Suprapubic skin (tissue), 3 donors: ENCODE measurements around the gene DUS1L.

Experiments
- POLR2A ChIP-seq, 2 donors: fragments of 450-650 bp; IDR thresholded peaks; one replicate each; pipeline ENCODE4 v1.6.1; 2017; ENCODE audit warnings: antibody characterized with exemption in 2 of 2, mild to moderate bottlenecking in 2 of 2, moderate library complexity in 2 of 2
- TF ChIP-seq, protein P1 (sequence below), 2 donors: fragments of 200-600 bp in 1 of 2; fragments of 450-650 bp in 1 of 2; sonication (generic) in 1 of 2; IDR thresholded peaks; one replicate each; pipeline ENCODE4 v1.5.1; 2016 to 2019; ENCODE audit warnings: antibody characterized with exemption in 2 of 2, mild to moderate bottlenecking in 1 of 2, moderate library complexity in 1 of 2

- TF ChIP-seq, protein P1, sequence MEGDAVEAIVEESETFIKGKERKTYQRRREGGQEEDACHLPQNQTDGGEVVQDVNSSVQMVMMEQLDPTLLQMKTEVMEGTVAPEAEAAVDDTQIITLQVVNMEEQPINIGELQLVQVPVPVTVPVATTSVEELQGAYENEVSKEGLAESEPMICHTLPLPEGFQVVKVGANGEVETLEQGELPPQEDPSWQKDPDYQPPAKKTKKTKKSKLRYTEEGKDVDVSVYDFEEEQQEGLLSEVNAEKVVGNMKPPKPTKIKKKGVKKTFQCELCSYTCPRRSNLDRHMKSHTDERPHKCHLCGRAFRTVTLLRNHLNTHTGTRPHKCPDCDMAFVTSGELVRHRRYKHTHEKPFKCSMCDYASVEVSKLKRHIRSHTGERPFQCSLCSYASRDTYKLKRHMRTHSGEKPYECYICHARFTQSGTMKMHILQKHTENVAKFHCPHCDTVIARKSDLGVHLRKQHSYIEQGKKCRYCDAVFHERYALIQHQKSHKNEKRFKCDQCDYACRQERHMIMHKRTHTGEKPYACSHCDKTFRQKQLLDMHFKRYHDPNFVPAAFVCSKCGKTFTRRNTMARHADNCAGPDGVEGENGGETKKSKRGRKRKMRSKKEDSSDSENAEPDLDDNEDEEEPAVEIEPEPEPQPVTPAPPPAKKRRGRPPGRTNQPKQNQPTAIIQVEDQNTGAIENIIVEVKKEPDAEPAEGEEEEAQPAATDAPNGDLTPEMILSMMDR (IDR thresholded peaks at IDR 0.05), result no peak
- TF ChIP-seq POLR2A (IDR thresholded peaks at IDR 0.05), result no peak
These were observed 21.6 kb upstream of the DUS1L start for GRCh38 chr17:82086941-82087906.
